Neural crest cell (in vitro differentiated cells): ENCODE data around the gene VDR. TPM values are rescaled to one million over a fixed set of nuclear protein-coding genes. Genes with fewer than 3 reads are reported as not detected.

Experiments used
- DNase-seq: peaks from one replicate; pipeline ENCODE4 v3.0.0; 2021; ENCODE audit warnings: low read depth, mixed read lengths, low spot score
- H3K27ac Mint-ChIP-seq: one replicate; pipeline ENCODE4 v1.8.0; 2021; ENCODE audit warnings: mild to moderate bottlenecking, mixed read lengths; ENCODE audit not compliant: unreplicated experiment
- H3K27me3 Mint-ChIP-seq: 2 replicates; pipeline ENCODE4 v1.8.0; 2021; ENCODE audit warnings: low read depth, mild to moderate bottlenecking, mixed read lengths
- H3K36me3 Mint-ChIP-seq: 2 replicates; pipeline ENCODE4 v1.8.0; 2021; ENCODE audit warnings: low read depth, mild to moderate bottlenecking, mixed read lengths
- H3K4me1 Mint-ChIP-seq: 2 replicates; pipeline ENCODE4 v1.8.0; 2021; ENCODE audit warnings: mixed read lengths
- H3K4me3 Mint-ChIP-seq: one replicate; pipeline ENCODE4 v1.8.0; 2021; ENCODE audit warnings: mild to moderate bottlenecking, mixed read lengths
- H3K9me3 Mint-ChIP-seq: 2 replicates; pipeline ENCODE4 v1.8.0; 2021; ENCODE audit warnings: mixed read lengths
- total RNA-seq: library from RNA; stranded (reverse); gene quantifications from 2 replicates; pipeline ENCODE4 v1.2.1, GENCODE V29; 2021
- TF ChIP-seq, protein P1 (sequence below): fragments of 200-600 bp; sonication (generic); conservative IDR thresholded peaks from 2 replicates; pipeline ENCODE4 v1.5.0; 2021; ENCODE audit warnings: antibody characterized with exemption, mild to moderate bottlenecking

Gene VDR
- total RNA-seq, 1 donor from 2014 or later, result not detected

GRCh38 chr12:47850153-47851084 lies 54.4 kb downstream of the VDR start:
- peaks cover under 1% of the 10 kb centered on the region for H3K27me3 Mint-ChIP-seq
- no peaks in the 10 kb centered on the region for H3K4me1 Mint-ChIP-seq
- no peaks in the 10 kb centered on the region for H3K36me3 Mint-ChIP-seq
- TF ChIP-seq, protein P1, sequence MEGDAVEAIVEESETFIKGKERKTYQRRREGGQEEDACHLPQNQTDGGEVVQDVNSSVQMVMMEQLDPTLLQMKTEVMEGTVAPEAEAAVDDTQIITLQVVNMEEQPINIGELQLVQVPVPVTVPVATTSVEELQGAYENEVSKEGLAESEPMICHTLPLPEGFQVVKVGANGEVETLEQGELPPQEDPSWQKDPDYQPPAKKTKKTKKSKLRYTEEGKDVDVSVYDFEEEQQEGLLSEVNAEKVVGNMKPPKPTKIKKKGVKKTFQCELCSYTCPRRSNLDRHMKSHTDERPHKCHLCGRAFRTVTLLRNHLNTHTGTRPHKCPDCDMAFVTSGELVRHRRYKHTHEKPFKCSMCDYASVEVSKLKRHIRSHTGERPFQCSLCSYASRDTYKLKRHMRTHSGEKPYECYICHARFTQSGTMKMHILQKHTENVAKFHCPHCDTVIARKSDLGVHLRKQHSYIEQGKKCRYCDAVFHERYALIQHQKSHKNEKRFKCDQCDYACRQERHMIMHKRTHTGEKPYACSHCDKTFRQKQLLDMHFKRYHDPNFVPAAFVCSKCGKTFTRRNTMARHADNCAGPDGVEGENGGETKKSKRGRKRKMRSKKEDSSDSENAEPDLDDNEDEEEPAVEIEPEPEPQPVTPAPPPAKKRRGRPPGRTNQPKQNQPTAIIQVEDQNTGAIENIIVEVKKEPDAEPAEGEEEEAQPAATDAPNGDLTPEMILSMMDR, result no peak
- H3K27ac Mint-ChIP-seq, result no peak overlapping the region
- no peak overlapping the region for H3K4me3 Mint-ChIP-seq
- no peaks in the 10 kb centered on the region for H3K9me3 Mint-ChIP-seq
- DNase-seq, result no peak

DNA sequence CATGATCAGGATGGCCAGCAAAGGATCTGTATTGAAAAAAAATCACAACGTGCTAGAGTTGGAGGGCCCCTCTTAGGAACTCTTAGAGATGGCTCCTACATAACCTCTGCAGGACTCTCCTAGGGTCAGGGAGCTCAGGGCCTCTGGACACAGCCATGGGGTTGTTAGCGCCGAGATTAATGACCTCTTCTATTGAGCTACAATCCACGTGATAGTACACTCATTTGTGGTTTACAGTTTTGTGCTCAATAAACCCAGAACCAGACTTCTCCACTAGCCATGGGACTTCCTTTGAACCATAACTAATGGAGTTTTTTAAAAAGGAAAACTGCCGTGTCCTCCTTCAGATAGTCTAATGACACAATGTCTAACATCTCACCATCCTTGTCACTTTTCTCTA lies 55.5 kb downstream of the VDR start:
- Mint-ChIP-seq H3K27ac (no peak overlapping the region), H3K4me3 (no peak overlapping the region), H3K36me3 (no peaks in the 10 kb centered on the region), H3K27me3 (peaks cover 3% of the 10 kb centered on the region), H3K9me3 (no peaks in the 10 kb centered on the region), H3K4me1 (no peaks in the 10 kb centered on the region)
- DNase-seq, result no peak
- TF ChIP-seq, protein P1, result no peak

GRCh38 chr12:47848853-47849252 lies 55.9 kb downstream of the VDR start:
- Mint-ChIP-seq H3K9me3 (no peaks in the 10 kb centered on the region), H3K4me1 (no peaks in the 10 kb centered on the region), H3K27me3 (peaks cover 3% of the 10 kb centered on the region), H3K4me3 (no peak overlapping the region), H3K36me3 (no peaks in the 10 kb centered on the region), H3K27ac (no peak overlapping the region)
- TF ChIP-seq, protein P1, result no peak
- no peak for DNase-seq

DNA sequence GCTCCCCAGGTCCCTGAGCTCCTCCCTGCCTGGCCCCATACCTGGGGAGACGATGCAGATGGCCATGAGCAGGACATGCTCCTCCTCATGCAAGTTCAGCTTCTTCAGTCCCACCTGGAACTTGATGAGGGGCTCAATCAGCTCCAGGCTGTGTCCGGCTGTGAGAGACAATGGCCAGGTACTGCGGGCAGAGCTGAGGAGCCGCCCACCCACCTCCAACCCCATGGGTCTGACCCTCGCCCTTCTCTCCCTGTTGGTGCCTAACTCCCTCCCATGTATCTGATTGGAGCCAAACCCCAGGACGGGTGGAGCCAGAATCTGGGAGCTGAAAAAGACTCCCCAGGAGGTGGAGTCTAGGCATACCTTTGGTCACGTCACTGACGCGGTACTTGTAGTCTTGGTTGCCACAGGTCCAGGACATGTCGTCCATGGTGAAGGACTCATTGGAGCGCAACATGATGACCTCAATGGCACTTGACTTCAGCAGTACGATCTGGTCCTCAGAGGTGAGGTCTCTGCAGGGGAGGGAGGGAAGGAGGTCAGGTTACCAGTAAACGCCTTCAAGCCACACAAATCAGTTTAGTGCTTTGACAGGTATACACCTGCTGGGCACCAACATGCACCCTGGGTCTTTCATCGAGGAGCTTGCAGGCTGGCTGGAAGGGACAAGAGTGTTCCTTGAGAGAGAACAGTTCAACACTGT lies 58.3 kb downstream of the VDR start:
- H3K4me1 Mint-ChIP-seq, result no peaks in the 10 kb centered on the region
- no peak for DNase-seq
- TF ChIP-seq, protein P1, result no peak
- H3K36me3 Mint-ChIP-seq, result no peaks in the 10 kb centered on the region
- H3K4me3 Mint-ChIP-seq, result no peak overlapping the region
- H3K27me3 Mint-ChIP-seq, result peaks cover 6% of the 10 kb centered on the region
- no peaks in the 10 kb centered on the region for H3K9me3 Mint-ChIP-seq
- H3K27ac Mint-ChIP-seq, result no peak overlapping the region

DNA sequence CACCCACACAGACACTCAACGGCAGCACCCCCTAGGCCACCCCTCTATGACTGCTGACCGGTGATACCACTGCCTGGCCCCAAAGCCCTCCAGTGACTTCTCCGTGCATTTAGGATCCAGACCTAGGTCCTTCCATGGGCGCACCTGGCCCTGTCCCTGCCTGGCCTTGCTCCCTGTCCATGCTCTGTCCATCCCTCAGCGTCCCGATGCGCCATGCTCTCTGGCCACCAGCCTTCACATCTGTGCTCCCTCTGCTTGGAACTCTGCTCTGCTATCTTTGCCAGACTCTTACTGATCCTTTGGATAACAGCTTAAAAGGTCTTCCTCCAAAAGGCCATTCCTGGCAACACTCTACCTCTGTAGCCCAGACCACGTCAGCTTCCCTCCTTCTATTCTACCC lies 59.7 kb downstream of the VDR start:
- no peak overlapping the region for H3K4me3 Mint-ChIP-seq
- DNase-seq, result no peak
- H3K4me1 Mint-ChIP-seq, result no peaks in the 10 kb centered on the region
- H3K27ac Mint-ChIP-seq, result no peak overlapping the region
- peaks cover 6% of the 10 kb centered on the region for H3K27me3 Mint-ChIP-seq
- no peaks in the 10 kb centered on the region for H3K36me3 Mint-ChIP-seq
- TF ChIP-seq, protein P1, result no peak
- H3K9me3 Mint-ChIP-seq, result no peaks in the 10 kb centered on the region
